ENCODE measurements around the gene TCEA3.

- TF ChIP-seq POLR2A (IDR thresholded peaks at IDR 0.05) (no peak), CTCF (IDR thresholded peaks at IDR 0.05) (no peak)
Observed at GRCh38 chr1:23473037-23473800, 48.7 kb upstream of the TCEA3 start.
